Activated CD4-positive, alpha-beta T cell treated with anti-CD3 and anti-CD28 coated beads, Interleukin-2, amount 50 U/mL, for 48 hours (primary cell): ENCODE results near the gene CACNA1C.

Source experiments
- DNase-seq, 2 experiments: peaks; one replicate each; pipeline ENCODE4 v3.0.0-alpha.2; 2020

Gene CACNA1C

DNA sequence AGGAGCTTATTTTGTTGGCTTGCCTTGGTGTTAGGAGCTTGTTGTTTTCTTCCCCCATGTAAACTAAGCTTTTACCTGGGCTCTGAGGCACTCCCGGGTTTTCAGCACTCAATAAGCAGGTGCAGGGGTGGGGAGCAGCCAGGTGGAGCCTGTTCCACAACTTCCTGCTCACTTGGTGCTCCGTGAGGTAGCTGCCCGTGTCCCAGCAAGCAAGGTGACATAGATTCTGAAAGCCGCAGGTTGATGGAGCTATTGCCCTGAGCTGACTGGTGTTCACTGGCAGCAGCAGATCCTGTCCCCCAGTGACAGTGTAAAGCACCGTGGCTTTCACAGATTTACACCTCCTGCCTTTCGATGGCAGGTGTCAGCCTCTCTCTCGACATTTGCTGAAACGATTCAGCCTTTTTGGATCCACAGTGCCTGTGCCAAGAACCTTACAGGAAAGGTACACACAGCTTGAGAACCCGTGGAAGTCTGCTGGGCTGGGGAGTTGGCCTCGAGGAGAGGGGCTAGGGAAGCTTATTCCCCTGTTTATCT is 446.2 kb downstream of the CACNA1C start:
- DNase-seq: no peak

DNA sequence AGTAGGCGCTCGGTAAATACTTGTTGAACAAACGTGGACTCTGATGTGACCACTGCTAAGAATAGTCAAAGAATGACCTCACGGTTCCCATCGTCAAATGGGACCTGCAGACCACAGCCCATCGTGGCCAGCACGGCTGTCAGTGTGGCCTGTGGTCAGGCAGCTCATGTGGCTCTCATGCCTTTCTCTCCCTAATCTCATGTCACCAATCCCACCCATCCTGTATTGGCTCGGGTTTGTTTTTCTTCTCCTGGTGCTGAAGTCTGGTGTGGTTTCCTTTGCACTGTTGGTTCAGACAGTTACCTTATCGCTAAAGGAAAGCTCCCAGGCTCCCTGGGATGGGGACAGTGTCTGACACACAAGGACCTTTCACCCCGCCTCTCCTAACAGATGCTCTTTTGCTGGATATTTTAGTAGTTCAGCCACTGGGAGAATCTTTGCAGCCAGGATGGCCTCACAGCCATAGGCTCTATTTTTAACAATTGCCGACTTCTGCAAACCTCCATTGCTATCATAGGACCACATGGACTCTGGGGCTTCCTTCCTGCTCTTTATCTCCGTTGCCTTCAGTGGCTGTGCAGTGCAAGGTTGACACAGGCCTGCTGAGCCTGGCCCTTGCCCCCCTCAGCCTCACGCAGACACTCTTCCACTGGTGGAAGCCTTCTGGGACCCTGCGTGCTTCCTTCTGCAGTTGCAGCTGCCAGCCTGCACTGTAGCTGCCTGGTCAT is 448.8 kb downstream of the CACNA1C start:
- DNase-seq: no peak

DNA sequence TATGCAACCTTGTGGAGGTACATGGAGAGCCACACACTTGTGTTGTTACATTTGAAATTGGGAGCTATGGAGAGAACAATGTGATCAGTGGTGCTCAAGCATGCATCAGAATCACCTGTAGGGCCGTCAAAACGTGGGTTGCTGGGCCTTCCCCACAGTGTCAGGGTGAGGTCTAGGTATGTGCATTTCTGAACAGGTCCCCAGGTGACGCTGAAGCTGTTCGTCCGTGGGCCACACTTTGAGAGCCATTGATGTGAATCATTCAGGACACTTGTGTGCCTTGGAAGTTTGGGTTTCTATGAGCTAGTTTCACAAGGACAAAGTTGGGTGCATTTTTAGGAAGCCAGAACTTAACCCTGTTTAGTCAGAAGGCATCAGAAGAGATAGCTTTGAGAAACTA is 450.2 kb downstream of the CACNA1C start:
- no peak for DNase-seq

DNA sequence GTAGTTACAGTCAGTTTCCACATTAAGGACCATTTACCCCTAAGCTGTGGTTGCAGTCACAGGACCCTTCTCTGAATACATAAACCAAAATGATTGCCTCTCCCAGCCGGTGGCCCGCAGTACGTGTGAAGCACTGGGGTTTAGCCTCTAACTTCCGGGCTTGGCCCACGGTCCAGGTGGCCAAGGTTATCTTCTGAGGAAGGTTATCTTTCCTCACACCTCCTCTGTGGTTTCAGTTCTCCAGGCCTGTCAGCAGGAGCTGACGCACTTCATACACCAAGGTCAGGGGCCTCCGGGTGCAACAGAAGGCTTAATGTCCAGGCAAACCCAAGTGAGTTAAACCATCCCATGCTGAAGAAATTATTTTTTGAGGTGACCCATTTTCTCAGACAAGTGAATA is 451.0 kb downstream of the CACNA1C start:
- no peak for DNase-seq

DNA sequence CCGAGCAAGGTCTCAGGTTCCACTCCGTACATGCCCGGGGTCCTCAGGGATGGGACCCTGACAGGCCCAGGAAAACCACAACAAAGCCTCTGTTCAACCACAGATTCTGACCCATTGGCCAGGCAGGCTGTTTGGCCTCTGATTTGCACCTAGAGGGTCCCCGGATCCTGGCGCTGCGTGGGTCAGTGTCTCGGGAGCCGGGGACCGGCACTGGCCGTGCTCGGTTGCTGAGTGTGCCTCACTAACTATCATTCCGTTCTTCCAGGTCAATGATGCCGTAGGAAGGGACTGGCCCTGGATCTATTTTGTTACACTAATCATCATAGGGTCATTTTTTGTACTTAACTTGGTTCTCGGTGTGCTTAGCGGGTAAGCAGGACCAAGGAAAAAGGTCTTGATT is 451.8 kb downstream of the CACNA1C start:
- DNase-seq: no peak

DNA sequence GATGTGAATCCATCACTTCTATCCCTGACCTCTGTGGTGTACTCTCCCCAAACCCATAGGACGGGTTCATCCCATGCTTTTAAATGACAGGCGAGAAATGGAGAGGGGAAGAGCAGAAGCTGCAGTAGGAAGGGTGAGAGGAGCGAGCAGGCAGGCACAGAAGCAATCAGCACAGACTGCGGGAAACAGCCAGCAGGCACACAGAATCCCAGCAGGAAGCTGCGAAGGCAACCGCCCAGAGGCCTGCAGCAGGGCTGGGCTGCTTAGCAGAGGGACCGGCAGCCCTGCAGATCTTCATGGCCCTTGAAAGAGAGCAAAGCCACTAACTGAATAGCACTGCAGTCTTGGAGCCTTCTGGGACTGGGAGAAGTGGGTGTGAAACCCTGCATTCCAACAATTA is 455.0 kb downstream of the CACNA1C start:
- DNase-seq: no peak

DNA sequence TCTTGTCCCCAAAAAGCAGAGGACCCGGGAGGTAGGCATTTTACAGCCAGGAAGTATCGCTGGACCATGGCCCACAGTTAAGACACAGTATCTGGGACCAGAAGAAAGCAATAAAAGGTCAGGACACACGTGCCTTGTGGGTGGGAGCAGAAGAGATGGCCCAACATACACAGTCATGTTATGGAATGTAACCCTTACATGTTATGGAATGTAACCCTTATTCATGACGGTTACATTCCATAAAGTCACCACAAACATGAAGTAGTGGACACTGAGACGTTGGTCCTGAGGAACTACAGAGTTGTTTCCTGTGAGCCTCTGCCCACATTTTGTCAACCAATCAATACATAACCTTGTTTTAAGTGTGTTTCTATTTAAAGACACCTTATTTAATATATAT is 456.4 kb downstream of the CACNA1C start:
- DNase-seq: no peak

DNA sequence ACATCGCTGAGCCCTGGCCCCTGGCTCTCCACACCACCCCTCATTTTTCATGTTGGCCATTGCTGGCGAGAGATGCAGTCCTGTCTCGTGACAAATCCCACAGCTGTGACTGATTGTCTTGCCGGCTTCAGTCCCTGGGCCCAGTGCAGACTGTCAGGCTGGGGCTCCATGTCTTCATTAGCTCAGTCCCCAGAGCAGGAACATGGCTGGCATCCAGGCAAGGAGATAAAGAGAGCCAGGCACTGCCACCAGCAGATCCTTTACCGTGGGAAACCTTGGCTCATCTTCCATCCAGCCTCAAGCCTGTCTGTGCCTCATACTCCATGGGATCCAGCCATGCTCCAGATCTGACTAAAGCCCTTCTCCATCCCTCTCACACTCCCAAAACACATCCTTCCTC is 457.3 kb downstream of the CACNA1C start:
- no peak for DNase-seq

DNA sequence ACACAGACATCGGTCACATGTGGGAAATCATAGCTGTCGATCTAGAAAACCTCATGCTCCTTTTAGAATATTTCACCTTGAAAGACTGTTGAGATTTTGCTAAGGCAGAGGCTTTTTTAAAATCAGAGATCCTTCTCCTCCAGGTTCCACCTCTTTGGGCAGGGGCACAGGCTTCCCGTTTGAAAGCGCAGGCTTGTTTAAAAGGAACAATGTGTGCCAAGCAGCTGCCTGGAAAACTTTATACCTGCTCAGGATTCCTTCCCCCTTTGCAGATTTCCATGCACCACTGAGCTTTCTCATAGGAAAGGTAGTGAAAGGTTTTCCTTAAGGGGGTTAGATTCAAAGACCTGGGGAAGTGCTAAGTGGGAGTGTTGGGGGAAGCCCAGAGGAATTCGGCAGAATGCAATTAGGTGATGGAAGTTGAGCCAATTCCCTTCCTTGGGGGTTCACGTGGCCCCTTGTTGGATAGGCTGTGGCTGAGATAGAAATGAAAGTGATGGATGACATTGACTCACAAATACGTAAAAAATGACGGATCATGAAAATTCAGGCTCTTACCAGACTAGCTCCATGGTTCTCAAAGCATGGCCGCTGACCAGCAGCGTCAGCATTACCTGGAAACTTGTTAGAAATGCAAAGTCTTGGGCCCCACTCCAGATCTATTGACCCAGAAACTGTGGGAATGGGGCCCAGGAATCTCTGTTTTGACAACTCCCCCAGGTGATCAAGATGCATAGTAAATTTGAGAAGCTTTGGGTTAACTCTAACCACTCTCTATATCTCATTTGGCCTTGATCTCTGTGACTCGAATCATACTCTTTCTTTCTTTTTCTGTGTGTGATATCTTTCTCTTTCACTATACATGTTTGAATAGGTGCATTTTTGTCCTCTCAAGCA is 460.6 kb downstream of the CACNA1C start:
- DNase-seq: no peak

DNA sequence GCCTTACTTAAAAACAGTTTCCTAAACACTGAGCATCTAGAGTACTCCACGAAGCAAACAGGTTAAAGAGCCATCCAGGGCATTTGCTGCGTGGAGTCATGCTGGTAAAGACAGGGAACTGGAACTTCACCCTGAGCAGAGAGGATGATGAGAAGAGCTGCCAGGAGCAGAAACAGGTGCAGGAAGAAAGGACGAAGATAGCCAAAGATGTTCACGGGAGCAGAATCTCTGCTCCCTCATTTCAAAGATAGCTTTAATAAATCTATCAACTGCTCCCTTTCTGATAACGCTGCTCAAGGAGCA is 461.2 kb downstream of the CACNA1C start:
- no peak for DNase-seq

DNA sequence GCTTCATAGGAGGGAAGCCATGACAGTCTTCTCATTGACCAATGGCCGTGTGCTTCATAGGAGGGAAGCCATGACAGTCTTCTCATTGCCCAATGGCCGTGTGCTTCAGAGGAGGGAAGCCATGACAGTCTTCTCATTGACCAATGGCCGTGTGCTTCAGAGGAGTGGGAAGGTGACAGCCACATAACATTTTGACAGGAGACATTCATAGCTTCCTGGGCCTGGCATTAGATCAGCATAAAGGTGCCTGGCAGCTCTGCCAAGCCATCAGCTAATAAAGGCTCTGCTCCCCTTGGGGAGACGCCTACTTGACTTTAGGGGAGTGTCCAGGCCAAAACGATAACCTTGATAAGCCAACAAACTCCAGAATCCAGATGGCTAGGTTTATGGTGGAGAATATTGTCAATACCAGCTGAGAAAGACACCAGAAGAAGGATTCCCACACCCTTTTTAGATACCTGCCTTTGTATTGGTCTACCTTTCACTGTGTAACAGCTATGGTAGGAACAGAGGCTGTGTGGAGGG is 468.0 kb downstream of the CACNA1C start:
- DNase-seq: no peak

DNA sequence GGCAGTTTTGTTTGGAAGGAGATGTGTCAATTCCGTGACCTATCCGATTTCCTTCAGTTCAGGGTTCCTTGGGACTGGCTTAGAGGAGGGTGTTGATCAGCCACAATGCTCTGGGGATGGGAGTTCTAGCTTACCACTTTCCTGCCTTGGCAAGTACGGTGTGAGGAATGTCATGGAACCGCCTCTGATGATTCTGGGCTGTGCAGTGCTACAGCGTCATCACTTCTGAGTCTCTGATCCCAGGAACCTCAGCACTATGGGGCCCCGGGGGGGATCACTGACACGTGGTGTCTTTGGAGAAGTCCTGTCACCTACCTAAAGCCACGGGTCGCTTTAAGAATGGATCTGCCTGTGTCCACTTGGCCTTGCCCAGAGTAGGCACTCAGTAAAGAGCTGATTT is 470.5 kb downstream of the CACNA1C start:
- DNase-seq: no peak

DNA sequence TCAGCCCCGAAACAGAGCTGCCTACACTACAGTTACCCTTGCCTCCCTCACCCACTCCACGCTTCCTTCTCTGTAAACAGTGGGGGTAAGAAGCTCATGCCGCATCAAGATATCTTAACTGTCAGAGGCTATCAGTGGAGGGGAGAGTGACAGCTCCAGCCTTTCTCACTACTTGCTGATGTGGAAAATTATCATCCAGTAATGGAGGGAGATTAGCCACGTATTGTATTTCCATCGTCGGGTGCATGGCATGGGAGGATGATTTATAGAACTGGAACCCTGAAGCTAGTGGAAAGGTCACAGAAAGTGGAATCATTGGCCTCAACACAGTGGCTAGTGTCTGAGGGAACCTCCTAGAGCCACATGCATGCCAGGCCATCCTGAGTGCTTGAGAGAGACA is 471.1 kb downstream of the CACNA1C start:
- DNase-seq: no peak

DNA sequence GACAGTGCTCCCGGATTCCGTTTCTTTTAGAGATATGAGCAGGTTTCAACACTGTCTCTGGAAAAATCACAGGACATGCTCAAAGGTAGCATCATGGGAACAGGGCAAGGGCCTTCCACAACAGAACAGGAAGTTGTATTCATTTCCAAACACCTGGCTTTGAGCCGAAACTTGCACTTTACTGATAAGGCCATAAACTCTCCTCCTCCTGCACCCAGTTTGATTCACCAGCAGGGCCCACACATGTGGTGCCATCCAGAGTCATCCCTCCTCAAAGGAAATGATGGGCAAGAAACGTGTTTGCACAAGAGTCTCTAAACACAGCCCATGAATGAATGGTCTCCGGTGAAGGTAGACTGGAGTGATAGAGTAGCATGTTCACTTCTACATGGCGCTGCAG is 473.6 kb downstream of the CACNA1C start:
- DNase-seq: no peak

DNA sequence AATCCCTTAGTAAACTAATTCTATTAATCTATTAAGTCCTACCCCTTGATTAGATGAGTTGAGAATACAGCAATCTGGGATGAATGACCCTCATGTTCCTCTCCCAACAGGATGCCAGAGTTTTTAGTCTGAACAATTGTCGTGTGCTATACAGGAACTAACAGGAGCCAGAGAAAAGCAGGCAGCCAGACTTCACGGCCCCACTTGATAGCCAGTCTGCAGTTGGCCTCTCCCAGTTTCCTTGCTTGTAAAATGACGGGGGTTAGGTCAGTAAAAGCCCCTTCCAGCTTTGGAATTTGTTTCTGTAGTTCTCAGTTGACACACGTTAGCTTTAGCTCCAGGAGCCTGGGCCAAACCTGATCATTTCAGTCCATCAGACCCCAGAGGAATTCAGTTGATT is 475.2 kb downstream of the CACNA1C start:
- DNase-seq: no peak

DNA sequence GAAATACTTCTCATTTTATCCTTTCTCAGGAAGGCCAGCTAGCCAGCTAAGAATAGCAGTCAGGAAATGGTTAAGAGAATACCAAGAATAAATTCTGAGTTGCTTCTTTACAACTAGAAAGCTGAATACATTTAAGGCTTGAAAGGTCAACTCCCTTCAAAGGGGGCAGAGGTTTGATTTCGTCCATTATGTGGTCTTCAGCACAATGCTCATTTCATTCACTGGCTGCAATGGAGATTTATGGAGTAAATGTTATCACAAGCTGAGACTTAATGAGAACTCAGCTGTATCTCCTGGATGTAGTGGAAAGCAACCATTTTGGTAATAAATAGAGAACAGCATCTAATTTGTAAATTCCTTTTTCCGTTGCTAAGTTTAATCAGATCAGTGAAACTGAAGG is 477.0 kb downstream of the CACNA1C start:
- DNase-seq: no peak

DNA sequence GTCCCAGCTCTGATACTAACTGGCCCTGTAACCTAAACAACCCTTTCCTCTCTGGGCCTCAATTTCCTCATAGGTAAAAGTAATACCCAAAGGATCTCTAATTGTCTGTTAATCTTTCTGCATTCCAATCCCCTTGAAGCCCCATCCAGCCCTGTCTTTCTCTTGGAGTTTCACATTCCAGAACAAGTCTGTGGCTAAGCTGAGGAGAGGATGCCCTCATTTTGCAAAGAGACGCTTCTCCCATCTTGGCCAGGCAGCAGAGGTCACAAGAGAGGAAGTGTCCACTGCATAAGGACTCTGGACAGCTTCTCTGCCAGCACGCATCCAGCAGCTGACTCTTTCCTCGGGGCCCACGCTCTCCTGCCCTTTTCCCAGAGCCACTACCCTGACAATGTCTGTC is 478.6 kb downstream of the CACNA1C start:
- DNase-seq: no peak

DNA sequence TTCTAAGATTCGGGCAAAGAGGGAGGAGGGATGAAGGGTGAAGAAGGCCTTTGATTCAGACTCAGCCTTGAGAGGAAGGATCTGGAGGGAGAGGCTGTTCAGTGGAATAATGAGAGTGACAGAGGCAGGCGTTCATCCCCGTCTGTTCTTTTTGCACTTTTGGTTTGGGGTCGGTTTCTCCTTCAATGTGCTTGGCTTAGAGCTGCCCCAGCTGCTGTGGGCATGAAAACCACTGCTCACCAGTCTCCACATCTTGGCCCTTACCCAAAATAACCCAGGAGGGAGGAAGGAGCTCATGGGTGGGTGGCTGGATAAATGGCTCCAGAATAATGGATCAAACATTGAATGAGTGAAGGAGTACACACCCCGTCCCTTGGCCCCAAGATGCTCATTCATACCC is 480.2 kb downstream of the CACNA1C start:
- DNase-seq: no peak

DNA sequence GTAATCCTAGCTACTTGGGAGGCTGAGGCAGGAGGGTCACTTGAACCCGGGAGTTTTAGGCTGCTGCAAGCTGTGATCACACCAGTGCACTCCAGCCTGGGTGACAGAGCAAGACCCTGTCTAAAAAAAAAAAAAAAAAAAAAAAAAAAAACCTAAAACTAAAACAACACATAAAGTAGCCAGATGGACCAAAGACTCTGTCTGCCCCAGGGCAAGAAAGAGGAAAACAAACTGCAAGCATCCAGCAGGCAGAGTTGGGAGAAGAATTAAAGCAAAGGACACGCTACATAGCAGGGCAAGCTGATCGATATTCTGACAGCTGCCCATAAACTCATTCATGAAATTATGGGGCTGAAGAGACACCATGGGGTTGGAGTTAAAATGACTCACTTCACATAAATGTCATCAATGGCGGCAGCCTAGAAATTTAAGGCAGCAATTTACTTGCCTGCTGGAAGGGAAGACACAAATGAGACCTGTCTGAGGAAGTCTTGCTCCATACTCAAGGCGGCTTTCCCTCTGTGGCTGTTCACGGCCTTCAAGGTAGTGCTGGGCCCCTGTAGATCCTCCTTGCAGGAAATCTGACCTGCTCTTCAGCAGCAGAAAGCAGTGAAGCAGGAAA is 482.9 kb downstream of the CACNA1C start:
- DNase-seq: no peak

DNA sequence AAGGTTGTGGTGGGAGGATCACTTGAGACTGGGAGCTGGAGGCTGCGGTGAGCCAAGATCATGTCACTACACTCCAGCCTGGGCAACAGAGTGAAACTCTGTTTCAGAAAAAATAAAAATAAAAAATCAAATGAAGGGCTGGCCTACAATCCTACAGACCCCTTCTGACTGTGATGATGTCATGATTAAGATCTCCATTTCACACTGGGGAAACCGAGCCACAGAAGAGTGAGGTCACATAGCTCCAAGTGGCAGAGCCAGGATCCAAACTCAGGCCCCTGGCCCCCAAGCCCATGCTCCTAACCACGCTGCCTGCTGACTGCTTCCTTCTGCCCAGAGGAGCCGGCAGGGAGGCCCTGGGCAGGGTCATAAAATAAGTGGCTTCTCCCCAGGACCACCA is 483.9 kb downstream of the CACNA1C start:
- no peak for DNase-seq

DNA sequence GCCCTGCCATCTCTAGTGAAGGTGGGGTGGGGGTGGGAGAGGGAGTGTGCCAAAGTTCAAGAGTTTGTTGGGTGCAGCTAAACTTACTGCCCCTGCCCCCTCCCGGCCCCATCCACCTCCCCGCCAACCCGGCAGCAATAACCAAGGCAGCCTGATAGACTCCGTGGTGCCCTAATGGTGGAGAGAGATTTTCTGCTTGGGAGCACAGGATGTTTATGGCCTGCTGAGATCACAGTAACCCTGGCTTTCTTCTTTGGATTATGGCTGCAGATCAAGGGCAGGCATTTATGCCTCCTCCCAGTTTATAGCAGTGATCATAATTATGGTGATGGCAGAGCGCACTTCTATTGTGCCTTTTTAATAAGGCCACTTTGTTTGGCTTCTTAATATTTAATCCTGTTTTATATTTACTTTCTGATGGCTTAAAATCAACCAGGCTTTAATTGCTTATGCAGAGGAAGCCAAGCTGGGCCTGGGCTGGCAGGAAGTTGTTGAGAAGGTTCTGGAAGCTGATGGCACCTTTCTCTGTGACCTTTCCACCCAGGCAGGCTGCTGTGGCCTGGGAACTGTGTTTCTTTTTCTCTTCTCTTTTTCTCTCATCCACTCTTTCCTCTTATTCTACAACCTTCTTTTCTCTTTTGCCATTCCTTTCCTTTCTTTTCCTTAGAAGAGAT is 485.2 kb downstream of the CACNA1C start:
- no peak for DNase-seq

DNA sequence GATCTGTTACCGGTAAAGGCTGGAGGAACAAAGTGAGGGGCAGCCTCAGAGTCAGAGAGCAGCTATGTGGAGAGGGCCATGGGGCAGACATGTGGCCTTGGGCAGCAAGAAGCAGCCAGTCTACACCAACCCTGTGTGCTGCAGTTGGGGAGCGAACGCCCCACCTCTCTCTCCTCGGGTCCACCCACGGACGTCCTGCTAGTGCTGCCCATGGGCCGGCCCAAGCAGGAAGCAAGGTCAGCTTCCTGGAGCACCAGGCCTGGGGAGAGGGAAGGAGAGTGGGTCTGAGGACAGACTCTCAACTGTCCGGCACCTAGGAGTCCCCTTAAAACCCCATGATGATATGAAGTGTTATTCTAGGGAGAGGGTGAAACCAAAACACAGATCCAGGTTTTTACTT is 487.2 kb downstream of the CACNA1C start:
- no peak for DNase-seq

DNA sequence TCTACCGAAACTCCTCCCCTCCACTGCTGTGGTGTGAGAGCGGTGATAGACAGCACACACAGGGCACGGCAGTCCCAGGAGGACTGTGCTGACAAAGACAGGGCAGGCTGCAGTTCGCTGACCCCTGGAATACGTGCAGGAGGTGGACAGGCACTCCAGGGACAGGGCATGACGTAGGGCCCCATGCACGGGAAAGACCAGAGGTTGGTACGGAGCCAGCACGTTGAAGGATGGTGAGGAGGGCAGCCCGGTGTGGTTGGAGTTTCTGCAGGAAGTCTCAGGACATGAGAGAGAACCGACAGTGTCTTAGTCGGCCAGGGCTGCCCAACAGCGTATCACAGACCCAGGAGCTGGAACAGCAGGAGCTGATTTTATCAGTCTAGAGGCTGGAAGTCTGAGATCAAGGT is 487.8 kb downstream of the CACNA1C start:
- no peak for DNase-seq
